H9 (cell line): Measurements from ENCODE around the gene IMPACT. TPM values are rescaled to one million over a fixed set of nuclear protein-coding genes. Genes with fewer than 3 reads are reported as not detected.

Source experiments
- DNase-seq: peaks from one replicate; pipeline ENCODE4 v3.0.0-alpha.2; 2017
- H2AFZ ChIP-seq: one replicate; pipeline ENCODE4 v1.6.1; 2013; ENCODE audit warnings: mild to moderate bottlenecking, low read length, control low read depth, moderate library complexity
- H2AK5ac ChIP-seq: 2 replicates; pipeline ENCODE4 v1.6.1; 2013; ENCODE audit warnings: low read length, control low read depth, mixed read lengths; ENCODE audit not compliant: insufficient read length
- H2BK120ac ChIP-seq: one replicate; pipeline ENCODE4 v1.6.1; 2013; ENCODE audit warnings: low read depth, mild to moderate bottlenecking, low read length, control low read depth, inconsistent platforms; ENCODE audit not compliant: poor library complexity, severe bottlenecking
- H2BK12ac ChIP-seq: 2 replicates; pipeline ENCODE4 v1.6.1; 2013; ENCODE audit warnings: low read length, control low read depth, mixed read lengths, low read depth; ENCODE audit not compliant: insufficient read length
- H2BK15ac ChIP-seq: 2 replicates; pipeline ENCODE4 v1.6.1; 2013; ENCODE audit warnings: low read depth, low read length, control low read depth
- H2BK20ac ChIP-seq: one replicate; pipeline ENCODE4 v1.6.1; 2013; ENCODE audit warnings: low read depth, mild to moderate bottlenecking, low read length, control low read depth, inconsistent platforms; ENCODE audit not compliant: poor library complexity, severe bottlenecking
- H2BK5ac ChIP-seq: 2 replicates; pipeline ENCODE4 v1.6.1; 2013; ENCODE audit warnings: low read length, control low read depth, mixed read lengths; ENCODE audit not compliant: insufficient read length
- H3K14ac ChIP-seq: 2 replicates; pipeline ENCODE4 v1.6.1; 2013; ENCODE audit warnings: low read length, control low read depth; ENCODE audit not compliant: insufficient read depth
- H3K18ac ChIP-seq: 2 replicates; pipeline ENCODE4 v1.6.1; 2013; ENCODE audit warnings: low read depth, mild to moderate bottlenecking, mixed read lengths, low read length, control low read depth; ENCODE audit not compliant: insufficient read length
- H3K23ac ChIP-seq: 2 replicates; pipeline ENCODE4 v1.6.1; 2013; ENCODE audit warnings: low read length, control low read depth, mixed read lengths, low read depth; ENCODE audit not compliant: insufficient read length
- H3K23me2 ChIP-seq: 2 replicates; pipeline ENCODE4 v1.6.1; 2013; ENCODE audit warnings: low read depth, mild to moderate bottlenecking, mixed read lengths, low read length, control low read depth; ENCODE audit not compliant: insufficient read length, poor library complexity, severe bottlenecking
- H3K27ac ChIP-seq: 2 replicates; pipeline ENCODE4 v1.5.1; 2013; ENCODE audit warnings: low read length, control low read depth, mixed read lengths, low read depth; ENCODE audit not compliant: insufficient read length
- H3K27me3 ChIP-seq: 2 replicates; pipeline ENCODE4 v1.6.1; 2013; ENCODE audit warnings: low read length, control low read depth, inconsistent platforms; ENCODE audit not compliant: insufficient read depth
- H3K4ac ChIP-seq: 2 replicates; pipeline ENCODE4 v1.6.1; 2013; ENCODE audit warnings: low read depth, mild to moderate bottlenecking, control low read depth, inconsistent platforms, low read length, moderate library complexity
- H3K4me1 ChIP-seq: 2 replicates; pipeline ENCODE4 v1.6.1; 2013; ENCODE audit warnings: low read length, control low read depth, inconsistent platforms; ENCODE audit not compliant: insufficient read depth
- H3K4me2 ChIP-seq: 2 replicates; pipeline ENCODE4 v1.6.1; 2013; ENCODE audit warnings: low read length, control low read depth, mixed read lengths; ENCODE audit not compliant: insufficient read length, insufficient read depth
- H3K56ac ChIP-seq: 2 replicates; pipeline ENCODE4 v1.6.1; 2013; ENCODE audit warnings: low read depth, mild to moderate bottlenecking, mixed read lengths, low read length, control low read depth; ENCODE audit not compliant: insufficient read length
- H3K79me1 ChIP-seq: 2 replicates; pipeline ENCODE4 v1.6.1; 2013; ENCODE audit warnings: low read depth, mild to moderate bottlenecking, moderate library complexity, low read length, control low read depth, inconsistent platforms; ENCODE audit not compliant: insufficient read depth, poor library complexity, severe bottlenecking
- H3K79me2 ChIP-seq: 2 replicates; pipeline ENCODE4 v1.6.1; 2013; ENCODE audit warnings: low read length, control low read depth, inconsistent platforms; ENCODE audit not compliant: insufficient read depth
- H3K9ac ChIP-seq: 2 replicates; pipeline ENCODE4 v1.6.1; 2013; ENCODE audit warnings: low read length, control low read depth, mixed read lengths; ENCODE audit not compliant: insufficient read length; ENCODE audit errors: extremely low read depth
- H3K9me3 ChIP-seq: one replicate; pipeline ENCODE4 v1.6.1; 2013; ENCODE audit warnings: low read depth, low read length, inconsistent platforms; ENCODE audit not compliant: control insufficient read depth
- H3T11ph ChIP-seq: one replicate; pipeline ENCODE4 v1.6.1; 2013; ENCODE audit warnings: mild to moderate bottlenecking, low read length, control low read depth, inconsistent platforms
- H4K20me1 ChIP-seq: one replicate; pipeline ENCODE4 v1.6.1; 2013; ENCODE audit not compliant: control insufficient read depth, insufficient read length, insufficient read depth
- H4K5ac ChIP-seq: 2 replicates; pipeline ENCODE4 v1.6.1; 2013; ENCODE audit warnings: low read depth, mild to moderate bottlenecking, mixed read lengths, low read length, control low read depth; ENCODE audit not compliant: insufficient read length
- H4K8ac ChIP-seq: replicated peaks from 2 replicates; pipeline ENCODE4 v1.6.1; 2013; ENCODE audit warnings: low read length, control low read depth, mixed read lengths, low read depth; ENCODE audit not compliant: insufficient read length
- H4K91ac ChIP-seq: 2 replicates; pipeline ENCODE4 v1.6.1; 2013; ENCODE audit warnings: low read depth, mild to moderate bottlenecking, moderate library complexity, mixed read lengths, low read length, control low read depth; ENCODE audit not compliant: insufficient read length
- H3K27ac Mint-ChIP-seq, 3 experiments: 2 replicates in 2 of 3; 3 replicates in 1 of 3; pipeline ENCODE4 v1.8.0; 2020 to 2021; ENCODE audit warnings: mixed read lengths in 3 of 3, mild to moderate bottlenecking in 1 of 3, moderate library complexity in 1 of 3
- H3K27me3 Mint-ChIP-seq: 2 replicates; pipeline ENCODE4 v1.8.0; 2021; ENCODE audit warnings: low read depth, mild to moderate bottlenecking, moderate library complexity, mixed read lengths
- H3K36me3 Mint-ChIP-seq, 3 experiments: 2 replicates in 2 of 3; 3 replicates in 1 of 3; pipeline ENCODE4 v1.8.0; 2020 to 2021; ENCODE audit warnings: low read depth in 3 of 3, mixed read lengths in 3 of 3; ENCODE audit not compliant: insufficient read depth in 1 of 3
- H3K4me1 Mint-ChIP-seq, 2 experiments: 2 replicates each; pipeline ENCODE4 v1.8.0; 2020; ENCODE audit warnings: mixed read lengths in 2 of 2
- H3K4me3 Mint-ChIP-seq, 2 experiments: 2 replicates in 1 of 2; 3 replicates in 1 of 2; pipeline ENCODE4 v1.8.0; 2020 to 2021; ENCODE audit warnings: mild to moderate bottlenecking in 2 of 2, mixed read lengths in 2 of 2, moderate library complexity in 1 of 2
- H3K9me3 Mint-ChIP-seq, 2 experiments: 2 replicates in 1 of 2; 3 replicates in 1 of 2; pipeline ENCODE4 v1.8.0; 2020; ENCODE audit warnings: mild to moderate bottlenecking in 2 of 2, mixed read lengths in 2 of 2, moderate library complexity in 1 of 2
- CTCF ChIP-seq: fragments of 200-600 bp; sonication (generic); conservative IDR thresholded peaks from 3 replicates; pipeline ENCODE4 v1.8.0; 2021; ENCODE audit warnings: antibody characterized with exemption, mild to moderate bottlenecking
- WGBS: extraction: QIAGEN DNeasy Blood & Tissue Kit; methylation state at CpG from one replicate; pipeline ENCODE4 v1.1.7; 2013; ENCODE audit warnings: missing lambda C conversion rate, low lambda C conversion rate, mixed read lengths; ENCODE audit not compliant: insufficient read length; ENCODE audit errors: extremely low coverage; 5-methylcytosine and 5-hydroxymethylcytosine counted together
- total RNA-seq: library from RNA; stranded (reverse); gene quantifications from 2 replicates; pipeline ENCODE4 v1.2.1, GENCODE V29; 2021

IMPACT gene
- total RNA-seq, 1 experiment from 2014 or later: 41.9 TPM

GRCh38 chr18:24436939-24437338 lies 10.5 kb downstream of the IMPACT start:
- no peaks in the 10 kb centered on the region for H3K4me1 Mint-ChIP-seq
- Histone ChIP-seq H3K14ac (no peak overlapping the region), H3K79me1 (no peaks in the 10 kb centered on the region), H3K23me2 (no peaks in the 10 kb centered on the region), H2BK120ac (no peak overlapping the region), H3K9me3 (no peaks in the 10 kb centered on the region), H4K5ac (no peak overlapping the region), H3K4ac (no peak overlapping the region), H3K27me3 (no peaks in the 10 kb centered on the region), H3K27ac (no peak overlapping the region), H3K4me2 (no peak overlapping the region), H4K91ac (no peak overlapping the region), H3K79me2 (no peaks in the 10 kb centered on the region), H2AFZ (no peak overlapping the region), H2BK20ac (no peak overlapping the region), H2BK5ac (no peak overlapping the region), H2BK12ac (no peak overlapping the region), H3K23ac (no peak overlapping the region), H3K56ac (no peak overlapping the region), H3K9ac (no peak overlapping the region), H3T11ph (no peak overlapping the region), H3K18ac (no peak overlapping the region), H2AK5ac (no peak overlapping the region), H2BK15ac (no peak overlapping the region), H4K20me1 (no peaks in the 10 kb centered on the region), H4K8ac (no peak overlapping the region), H3K4me1 (no peaks in the 10 kb centered on the region)
- H3K9me3 Mint-ChIP-seq: no peaks in the 10 kb centered on the region; a peak in 1 of 5 replicates
- DNase-seq: no peak
- H3K36me3 Mint-ChIP-seq: peaks cover 27 to 71% (median 70%) of the 10 kb centered on the region in 3 experiments; a peak in 6 of 7 replicates
- no peak for TF ChIP-seq CTCF
- no peak overlapping the region; a peak in 1 of 7 replicates for H3K27ac Mint-ChIP-seq
- WGBS: no CpG with 5 or more reads among the region's 1 CpG
- no peaks in the 10 kb centered on the region for H3K27me3 Mint-ChIP-seq
- H3K4me3 Mint-ChIP-seq: no peak overlapping the region
